AG08395 (cell line): ENCODE results near the gene ITPRIPL2.

ENCODE experiments used
- DNase-seq: peaks from one replicate; pipeline ENCODE4 v3.0.0; 2012; ENCODE audit warnings: mixed read lengths, low spot score

ITPRIPL2 gene

GRCh38 chr16:19093631-19094541 is 19.9 kb upstream of the ITPRIPL2 start:
- DNase-seq, result no peak

- DNase-seq, result no peak
These were observed 19.0 kb upstream of the ITPRIPL2 start for GRCh38 chr16:19094542-19095365.

- DNase-seq, result no peak
These were observed 18.1 kb upstream of the ITPRIPL2 start for GRCh38 chr16:19095654-19096053.

GRCh38 chr16:19098173-19098572 is 15.6 kb upstream of the ITPRIPL2 start:
- DNase-seq, result no peak

GRCh38 chr16:19102187-19102872 is 11.4 kb upstream of the ITPRIPL2 start:
- no peak for DNase-seq

GRCh38 chr16:19104607-19105006 is 9.2 kb upstream of the ITPRIPL2 start:
- no peak for DNase-seq

GRCh38 chr16:19105131-19105530 is 8.6 kb upstream of the ITPRIPL2 start:
- no peak for DNase-seq

GRCh38 chr16:19105891-19106624 is 7.7 kb upstream of the ITPRIPL2 start:
- DNase-seq, result no peak

GRCh38 chr16:19106625-19107020 is 7.1 kb upstream of the ITPRIPL2 start:
- no peak for DNase-seq

- DNase-seq, result no peak
These were observed 5.1 kb upstream of the ITPRIPL2 start for GRCh38 chr16:19108409-19109287.

GRCh38 chr16:19109288-19109664 is 4.5 kb upstream of the ITPRIPL2 start:
- DNase-seq, result no peak

- DNase-seq, result no peak
These were observed 3.0 kb upstream of the ITPRIPL2 start for GRCh38 chr16:19110537-19111360.

- DNase-seq, result no peak
These were observed 1.7 kb upstream of the ITPRIPL2 start for GRCh38 chr16:19112099-19112407.

GRCh38 chr16:19114359-19115147 is 789 bp downstream of the ITPRIPL2 start:
- no peak for DNase-seq

GRCh38 chr16:19115148-19116021 is 1.6 kb downstream of the ITPRIPL2 start:
- no peak for DNase-seq

- no peak for DNase-seq
These were observed 3.1 kb downstream of the ITPRIPL2 start for GRCh38 chr16:19116711-19117449.

- peak; percentile 95 for DNase-seq
These were observed 5.2 kb downstream of the ITPRIPL2 start for GRCh38 chr16:19118938-19119431.
